Dermis blood vessel endothelial cell (primary cell): Measurements from ENCODE around the gene GLMP. TPM values are rescaled to one million over a fixed set of nuclear protein-coding genes. Genes with fewer than 3 reads are reported as not detected.
A peak's percentile ranks its signal among the peaks of the same experiment; 100 is the strongest.

Source experiments
- DNase-seq: peaks from one replicate; pipeline ENCODE4 v3.0.0; 2010
- total RNA-seq: library from RNA; depleted of rRNA; stranded (reverse); fragments of >200 nt; gene quantifications from 2 replicates; pipeline ENCODE4 v1.2.3, GENCODE V29; 2014

GLMP gene
- total RNA-seq, 1 donor from 2014 or later, result 50.4 TPM

- no peak for DNase-seq
Measured at GRCh38 chr1:156285437-156285836, 10.0 kb downstream of the GLMP start.

- no peak for DNase-seq
Measured at GRCh38 chr1:156284757-156285156, 10.7 kb downstream of the GLMP start.

GRCh38 chr1:156284112-156284511 is 11.4 kb downstream of the GLMP start, which contains the start of gene TMEM79:
Gene TMEM79 (plus strand): TSS chr1:156284325. CDS start chr1:156285227, 902 bp downstream.
- no peak for DNase-seq

- DNase-seq, result no peak
Measured at GRCh38 chr1:156283521-156283920, 12.0 kb downstream of the GLMP start.

GRCh38 chr1:156282479-156283222 is 12.8 kb downstream of the GLMP start, which contains the start of gene SMG5:
Gene SMG5 (minus strand): TSS chr1:156282825. CDS start chr1:156282680, 145 bp downstream.
- DNase-seq, result peak; percentile 99

- peak; percentile 46 for DNase-seq
Measured at GRCh38 chr1:156281693-156282478, 13.6 kb downstream of the GLMP start.

GRCh38 chr1:156281281-156281680 is 14.2 kb downstream of the GLMP start:
- DNase-seq, result peak; percentile 37

GRCh38 chr1:156279837-156280236 is 15.6 kb downstream of the GLMP start:
- DNase-seq, result no peak

- no peak for DNase-seq
Measured at GRCh38 chr1:156276966-156277381, 18.5 kb downstream of the GLMP start.

GRCh38 chr1:156276532-156276931 is 18.9 kb downstream of the GLMP start:
- DNase-seq, result no peak

GRCh38 chr1:156270314-156270713 is 25.2 kb downstream of the GLMP start:
- no peak for DNase-seq

- DNase-seq, result no peak
Measured at GRCh38 chr1:156268336-156268735, 27.1 kb downstream of the GLMP start.

- no peak for DNase-seq
Measured at GRCh38 chr1:156266051-156266450, 29.4 kb downstream of the GLMP start.

GRCh38 chr1:156263288-156263655 is 32.2 kb downstream of the GLMP start:
- DNase-seq, result no peak

- no peak for DNase-seq
Measured at GRCh38 chr1:156262461-156263287, 32.8 kb downstream of the GLMP start.

GRCh38 chr1:156260896-156261295 is 34.6 kb downstream of the GLMP start:
- no peak for DNase-seq

- peak; percentile 44 for DNase-seq
Measured at GRCh38 chr1:156259805-156260204, 35.7 kb downstream of the GLMP start.

- DNase-seq, result no peak
Measured at GRCh38 chr1:156258859-156259258, 36.6 kb downstream of the GLMP start.

GRCh38 chr1:156257711-156258110 is 37.8 kb downstream of the GLMP start:
- no peak for DNase-seq

GRCh38 chr1:156253634-156254033 is 41.8 kb downstream of the GLMP start:
- DNase-seq, result no peak

- DNase-seq, result peak; percentile 73
Measured at GRCh38 chr1:156251527-156251926, 44.0 kb downstream of the GLMP start.

- DNase-seq, result no peak
Measured at GRCh38 chr1:156249593-156249992, 45.9 kb downstream of the GLMP start.

- DNase-seq, result no peak
Measured at GRCh38 chr1:156248323-156248683, 47.2 kb downstream of the GLMP start.
